ENCODE results near the gene DCAF10. TPM values are rescaled to one million over a fixed set of nuclear protein-coding genes. Genes with fewer than 3 reads are reported as not detected.
A peak's percentile ranks its signal among the peaks of the same experiment; 100 is the strongest.

Gene DCAF10
- total RNA-seq, 1 donor from 2014 or later = 18.5 TPM

DNA sequence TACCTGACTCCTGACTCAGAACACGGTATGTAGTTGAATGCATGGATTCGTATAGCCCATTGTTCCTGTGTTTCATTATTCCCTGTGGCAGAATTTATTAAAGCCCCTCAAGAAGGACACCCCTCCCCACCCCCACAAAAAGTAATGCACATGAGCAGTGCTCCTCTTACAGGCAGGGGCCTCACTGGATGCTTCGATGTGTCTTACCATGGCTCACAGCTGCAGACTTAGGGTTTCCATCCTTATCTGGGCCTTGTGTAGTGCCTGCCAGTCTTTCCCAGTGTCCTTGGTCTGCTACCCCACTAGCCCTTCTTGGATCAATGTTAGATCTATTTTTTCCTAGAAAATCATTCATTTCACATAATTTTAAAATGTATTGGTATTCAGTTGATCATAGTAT is 30.6 kb upstream of the DCAF10 start:
- intact Hi-C loops (cut with micrococcal nuclease) = no loop called here
- DNase-seq (ENCODE audit: low spot score) = no peak
- Mint-ChIP-seq H3K27me3 (ENCODE audit: insufficient read depth) (no peaks in the 10 kb centered on the region), H3K27ac (no peak overlapping the region), H3K4me3 (no peak overlapping the region), H3K9me3 (peaks cover 4% of the 10 kb centered on the region), H3K36me3 (ENCODE audit: low read depth) (peaks cover 41% of the 10 kb centered on the region), H3K4me1 (ENCODE audit: low read depth) (no peaks in the 10 kb centered on the region)

DNA sequence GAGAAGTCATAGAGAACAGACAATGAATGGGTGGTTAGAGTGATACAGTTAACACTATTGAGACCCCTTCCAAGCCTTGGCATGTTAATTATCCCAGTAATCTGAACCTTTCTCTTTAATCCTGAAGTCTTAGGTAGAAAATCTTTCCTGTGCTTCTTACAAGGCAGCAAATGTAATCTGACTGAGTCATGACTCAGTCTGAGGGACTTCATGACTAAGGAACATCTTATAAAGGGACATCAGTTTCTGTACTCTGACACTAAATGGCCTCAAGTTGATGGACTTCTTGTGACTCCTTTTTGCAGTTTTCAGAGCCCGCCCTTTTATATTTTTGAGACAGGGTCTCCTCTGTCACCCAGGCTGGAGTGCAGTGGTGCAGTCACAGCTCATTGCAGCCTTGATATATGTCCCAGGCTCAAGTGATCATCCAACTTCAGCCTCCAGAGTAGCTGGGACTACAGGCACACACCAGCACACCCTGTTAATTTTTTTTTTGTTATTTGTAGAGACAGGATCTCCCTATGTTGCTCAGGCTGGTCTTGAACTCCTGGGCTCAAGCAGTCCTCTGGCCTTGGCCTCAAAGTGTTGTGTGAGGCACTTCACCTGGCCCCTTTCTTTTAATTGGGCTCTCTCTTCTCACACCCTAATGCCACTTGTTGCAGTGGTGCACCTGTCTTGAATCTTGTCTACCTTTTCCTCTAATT is 25.2 kb upstream of the DCAF10 start:
- Mint-ChIP-seq H3K9me3 (no peaks in the 10 kb centered on the region), H3K27me3 (ENCODE audit: insufficient read depth) (no peaks in the 10 kb centered on the region), H3K36me3 (ENCODE audit: low read depth) (peaks cover 48% of the 10 kb centered on the region), H3K27ac (no peak overlapping the region), H3K4me1 (ENCODE audit: low read depth) (peaks cover 5% of the 10 kb centered on the region), H3K4me3 (no peak overlapping the region)
- intact Hi-C loops (cut with micrococcal nuclease) = no loop called here
- no peak for DNase-seq (ENCODE audit: low spot score)

DNA sequence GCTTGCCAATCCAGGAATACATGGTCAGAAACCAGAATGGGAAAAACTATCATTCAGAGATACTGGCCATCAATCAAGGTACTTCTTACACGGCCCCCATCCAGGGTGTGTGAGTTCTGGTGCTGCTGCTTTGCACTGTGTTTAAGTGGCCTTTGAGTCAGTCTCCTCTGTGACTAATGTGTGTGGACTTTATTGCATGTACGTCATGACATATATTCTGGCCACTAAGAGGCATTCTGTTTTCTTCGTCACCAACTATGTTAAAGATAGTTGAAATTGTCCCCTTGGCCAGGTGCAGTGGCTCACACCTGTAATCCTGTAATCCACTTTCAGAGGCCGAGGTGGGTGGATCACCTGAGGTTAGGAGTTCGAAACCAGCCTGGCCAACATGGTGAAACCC is 24.3 kb upstream of the DCAF10 start:
- Mint-ChIP-seq H3K4me1 (ENCODE audit: low read depth) (peaks cover 13% of the 10 kb centered on the region), H3K36me3 (ENCODE audit: low read depth) (peaks cover 57% of the 10 kb centered on the region), H3K4me3 (no peak overlapping the region), H3K9me3 (no peaks in the 10 kb centered on the region), H3K27me3 (ENCODE audit: insufficient read depth) (no peaks in the 10 kb centered on the region), H3K27ac (no peak overlapping the region)
- DNase-seq (ENCODE audit: low spot score) = no peak
- intact Hi-C loops (cut with micrococcal nuclease) = no loop called here

DNA sequence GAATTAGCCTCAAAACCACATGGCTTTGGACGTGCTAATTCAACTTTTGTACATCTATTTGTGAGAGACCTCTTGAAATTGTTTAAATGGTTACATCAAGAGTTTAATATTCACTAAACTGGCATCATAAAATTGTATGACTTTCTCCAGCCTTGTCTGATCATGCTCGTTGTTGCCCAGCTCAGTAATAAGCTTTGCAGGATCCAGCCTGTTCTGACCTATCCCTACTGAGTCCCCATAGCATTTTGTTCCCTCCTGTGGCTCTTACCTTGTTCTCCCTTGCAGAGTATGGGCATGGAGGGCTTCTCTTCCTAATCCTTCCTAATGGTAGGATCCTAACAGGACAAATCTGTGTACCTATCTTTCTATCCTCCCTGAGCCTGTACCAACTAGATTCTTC is 22.1 kb upstream of the DCAF10 start:
- no peaks in the 10 kb centered on the region for H3K9me3 Mint-ChIP-seq
- H3K4me1 Mint-ChIP-seq (ENCODE audit: low read depth) = peaks cover 33% of the 10 kb centered on the region
- H3K36me3 Mint-ChIP-seq (ENCODE audit: low read depth) = peaks cover 63% of the 10 kb centered on the region
- H3K4me3 Mint-ChIP-seq = no peak overlapping the region
- no peak for DNase-seq (ENCODE audit: low spot score)
- H3K27ac Mint-ChIP-seq = no peak overlapping the region
- no peaks in the 10 kb centered on the region for H3K27me3 Mint-ChIP-seq (ENCODE audit: insufficient read depth)
- intact Hi-C loops (cut with micrococcal nuclease) = no loop called here

DNA sequence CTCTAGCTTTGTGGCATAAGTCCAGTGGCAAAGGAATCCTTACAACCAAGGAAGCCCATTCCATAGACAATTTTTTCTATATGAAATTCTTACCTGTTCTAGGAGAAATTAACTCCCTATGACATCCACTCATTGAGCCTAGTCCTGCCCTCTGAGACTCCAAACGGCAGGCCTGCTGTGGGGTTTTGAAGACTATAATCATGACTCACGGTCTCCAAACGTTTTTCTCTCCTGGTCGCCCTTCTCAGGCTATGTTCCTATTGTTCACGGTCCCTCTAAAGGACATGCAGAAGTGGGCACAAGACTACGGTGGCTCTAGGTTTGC is 16.3 kb upstream of the DCAF10 start:
- Mint-ChIP-seq H3K27ac (peak overlapping the region; percentile 97), H3K4me1 (ENCODE audit: low read depth) (peaks cover 40% of the 10 kb centered on the region), H3K27me3 (ENCODE audit: insufficient read depth) (no peaks in the 10 kb centered on the region), H3K4me3 (peak overlapping the region; percentile 99), H3K9me3 (no peaks in the 10 kb centered on the region), H3K36me3 (ENCODE audit: low read depth) (peaks cover 36% of the 10 kb centered on the region)
- DNase-seq (ENCODE audit: low spot score) = no peak
- intact Hi-C loops (cut with micrococcal nuclease) = loop anchor here (10.0 kb wide), 1 partner anchor 299 kb away; the partner anchor contains the start of gene POLR1E

DNA sequence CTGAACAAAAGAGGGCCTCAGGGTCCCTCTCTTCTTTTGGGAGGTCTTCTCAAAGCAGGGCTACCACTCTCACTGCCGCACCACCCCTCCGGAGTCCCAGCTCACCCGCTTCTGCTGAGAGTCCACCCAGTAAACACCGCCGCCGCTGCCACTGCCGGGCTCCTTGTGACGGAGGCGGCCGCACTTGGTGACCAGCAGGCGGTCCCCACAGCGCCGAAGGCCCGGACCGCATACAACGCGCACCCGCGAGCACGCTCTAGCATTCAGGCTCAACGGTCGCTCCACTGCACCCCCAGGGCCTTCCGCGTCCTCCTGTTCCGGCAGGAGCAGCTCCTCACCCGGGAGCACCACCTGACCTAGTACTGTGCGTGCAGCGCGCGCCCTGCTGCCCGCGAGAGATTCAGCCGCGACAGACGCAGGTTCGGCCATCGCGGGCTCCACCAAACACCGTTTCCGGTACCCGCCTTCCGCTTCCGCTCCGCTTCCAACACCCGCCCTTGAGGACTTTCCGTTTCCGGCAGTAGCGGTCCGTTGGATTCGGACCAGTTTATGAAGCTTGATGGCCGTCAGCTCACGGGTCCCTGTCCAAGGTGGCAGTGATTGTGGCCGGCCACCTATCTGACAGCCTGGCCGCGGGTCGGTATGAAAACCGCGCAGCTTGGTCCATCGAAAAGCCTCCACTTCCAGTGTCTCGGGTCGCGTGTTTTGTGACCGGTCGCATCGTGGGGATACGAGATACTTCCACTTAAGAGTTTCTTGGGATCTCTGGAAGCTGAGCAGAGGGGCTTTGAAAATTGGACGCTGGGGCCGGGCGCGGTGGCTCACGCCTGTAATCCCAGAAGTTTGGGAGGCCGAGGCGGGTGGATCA is 15.7 kb upstream of the DCAF10 start, which contains the start of gene EXOSC3:
TSS of gene EXOSC3 (minus strand) at position 449 of the 868 bp plus-strand sequence. CDS start at position 429, 20 bp downstream.
- peak; percentile 85 for DNase-seq (ENCODE audit: low spot score)
- Mint-ChIP-seq H3K4me1 (ENCODE audit: low read depth) (peaks cover 40% of the 10 kb centered on the region), H3K27me3 (ENCODE audit: insufficient read depth) (no peaks in the 10 kb centered on the region), H3K27ac (peak within 1 kb of the TSS; percentile 97), H3K36me3 (ENCODE audit: low read depth) (peaks cover 32% of the 10 kb centered on the region), H3K9me3 (no peaks in the 10 kb centered on the region), H3K4me3 (peak within 1 kb of the TSS; percentile 99)
- intact Hi-C loops (cut with micrococcal nuclease) = loop anchor here (1.0 to 10.0 kb wide), 5 partner anchors 15 to 300 kb away; partner anchors contain the start of genes DCAF10, POLR1E, SLC25A51 and TOMM5

DNA sequence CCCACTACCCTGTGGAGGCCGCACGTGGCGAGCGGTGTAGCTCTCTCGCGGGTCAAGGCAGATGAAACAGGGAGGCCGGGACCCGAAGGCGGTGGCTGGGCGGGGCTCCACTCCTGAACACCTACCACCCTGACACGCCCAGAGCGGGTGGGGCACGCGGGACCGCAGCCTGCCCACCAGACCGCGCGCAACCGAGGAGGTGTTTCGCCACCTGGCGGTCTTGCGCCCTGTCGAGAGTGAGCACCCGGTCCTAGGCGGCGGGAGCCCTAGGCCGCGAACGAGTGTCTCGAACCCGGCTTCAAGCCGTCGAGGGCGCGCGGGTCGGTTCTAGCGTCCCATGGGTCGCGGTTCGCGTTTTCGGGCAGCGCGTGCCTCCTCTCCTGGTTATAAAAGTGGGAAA is 13.5 kb upstream of the DCAF10 start:
- no peaks in the 10 kb centered on the region for H3K27me3 Mint-ChIP-seq (ENCODE audit: insufficient read depth)
- no peak for DNase-seq (ENCODE audit: low spot score)
- H3K27ac Mint-ChIP-seq = no peak overlapping the region
- intact Hi-C loops (cut with micrococcal nuclease) = loop anchor here (10.0 kb wide), 1 partner anchor 302 kb away; the partner anchor contains the start of gene POLR1E
- no peaks in the 10 kb centered on the region for H3K9me3 Mint-ChIP-seq
- no peak overlapping the region for H3K4me3 Mint-ChIP-seq
- H3K4me1 Mint-ChIP-seq (ENCODE audit: low read depth) = peaks cover 29% of the 10 kb centered on the region
- H3K36me3 Mint-ChIP-seq (ENCODE audit: low read depth) = peaks cover 14% of the 10 kb centered on the region

DNA sequence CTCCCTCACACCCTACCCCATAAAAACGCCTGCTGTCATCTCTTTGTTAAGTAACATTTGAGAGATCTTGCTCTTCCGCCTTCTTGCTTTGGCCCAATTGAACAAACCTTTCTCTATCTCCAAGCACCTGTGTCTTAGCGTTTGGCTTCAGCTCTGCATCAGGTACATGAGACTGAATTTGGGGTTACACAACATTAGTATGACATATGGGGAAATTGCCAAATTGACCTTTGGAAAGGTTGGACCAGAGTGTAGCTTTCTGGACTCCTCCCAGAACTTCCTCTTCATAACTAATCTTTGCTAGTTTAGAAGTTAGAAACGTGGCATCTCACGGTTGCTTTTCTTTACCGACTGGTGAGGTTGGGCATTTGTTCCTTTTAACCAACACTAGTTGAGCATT is 12.3 kb upstream of the DCAF10 start:
- no peaks in the 10 kb centered on the region for H3K27me3 Mint-ChIP-seq (ENCODE audit: insufficient read depth)
- H3K4me1 Mint-ChIP-seq (ENCODE audit: low read depth) = peaks cover 16% of the 10 kb centered on the region
- intact Hi-C loops (cut with micrococcal nuclease) = loop anchor here (10.0 kb wide), 1 partner anchor 304 kb away; the partner anchor contains the start of gene POLR1E
- H3K36me3 Mint-ChIP-seq (ENCODE audit: low read depth) = peaks cover 7% of the 10 kb centered on the region
- H3K4me3 Mint-ChIP-seq = peak overlapping the region; percentile 38
- H3K9me3 Mint-ChIP-seq = no peaks in the 10 kb centered on the region
- DNase-seq (ENCODE audit: low spot score) = no peak
- H3K27ac Mint-ChIP-seq = no peak overlapping the region

DNA sequence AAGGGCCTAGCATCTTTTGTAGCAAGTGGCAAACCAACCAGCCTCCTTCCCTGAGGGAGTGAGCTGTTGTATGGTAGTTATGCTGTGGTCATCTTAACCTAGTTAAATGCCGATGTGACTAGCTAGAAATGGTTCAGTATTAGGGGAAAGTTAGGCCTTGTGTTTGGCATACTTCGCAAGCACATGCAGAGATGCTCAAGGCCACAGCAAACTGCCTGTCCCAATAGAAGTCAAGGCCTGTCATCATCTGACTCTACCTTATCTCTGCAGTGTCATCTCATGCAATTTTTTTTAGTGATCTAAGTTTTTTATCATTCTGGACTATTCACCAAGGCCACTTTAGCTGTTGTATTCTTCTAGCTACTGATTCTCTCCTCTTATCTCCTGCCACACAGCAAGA is 10.5 kb upstream of the DCAF10 start:
- Mint-ChIP-seq H3K36me3 (ENCODE audit: low read depth) (peaks cover 4% of the 10 kb centered on the region), H3K27ac (no peak overlapping the region), H3K9me3 (no peaks in the 10 kb centered on the region), H3K27me3 (ENCODE audit: insufficient read depth) (peaks cover under 1% of the 10 kb centered on the region), H3K4me1 (ENCODE audit: low read depth) (peaks cover 11% of the 10 kb centered on the region), H3K4me3 (no peak overlapping the region)
- DNase-seq (ENCODE audit: low spot score) = no peak
- intact Hi-C loops (cut with micrococcal nuclease) = no loop called here

DNA sequence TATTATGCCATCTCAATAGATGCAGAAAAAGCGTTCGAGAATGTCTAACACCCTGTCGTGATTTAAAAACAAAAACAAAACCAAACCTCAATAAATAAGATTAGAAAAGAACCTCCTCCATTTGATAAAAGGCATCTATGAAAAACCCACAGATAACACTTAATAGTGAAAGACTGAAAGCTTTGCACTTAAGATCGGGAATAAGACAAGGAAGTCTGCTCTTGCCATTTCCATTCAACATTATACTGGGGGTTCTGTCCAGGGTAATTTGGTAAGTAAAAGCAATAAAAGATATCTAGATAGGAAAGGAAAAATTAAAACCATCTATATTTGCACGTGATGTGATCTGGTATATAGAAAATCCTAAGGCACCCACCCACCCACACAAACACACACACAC is 8.5 kb upstream of the DCAF10 start:
- no peak for DNase-seq (ENCODE audit: low spot score)
- Mint-ChIP-seq H3K27ac (no peak overlapping the region), H3K36me3 (ENCODE audit: low read depth) (peaks cover 4% of the 10 kb centered on the region), H3K4me1 (ENCODE audit: low read depth) (peaks cover 6% of the 10 kb centered on the region), H3K9me3 (no peaks in the 10 kb centered on the region), H3K27me3 (ENCODE audit: insufficient read depth) (peaks cover 4% of the 10 kb centered on the region), H3K4me3 (no peak overlapping the region)
- intact Hi-C loops (cut with micrococcal nuclease) = no loop called here

DNA sequence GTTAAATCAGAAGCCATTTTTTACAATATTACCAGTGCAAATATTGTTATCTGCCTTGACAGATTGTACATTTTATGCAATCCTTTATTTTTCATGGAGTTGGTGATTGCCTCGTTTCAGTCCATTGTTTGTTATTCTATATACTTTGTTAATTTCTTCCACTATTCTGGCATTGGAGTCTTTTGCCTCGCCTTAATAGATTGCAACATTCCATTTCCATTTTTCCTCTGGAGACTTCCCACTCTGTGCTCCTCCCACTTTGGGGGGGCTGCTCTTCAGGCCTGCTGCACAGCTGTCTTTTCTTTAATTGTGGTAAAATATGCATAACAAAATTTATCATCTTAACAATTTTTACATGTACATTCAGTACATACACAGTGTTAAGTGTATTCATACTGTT is 4.4 kb upstream of the DCAF10 start:
- Mint-ChIP-seq H3K9me3 (no peaks in the 10 kb centered on the region), H3K4me1 (ENCODE audit: low read depth) (peaks cover 22% of the 10 kb centered on the region), H3K27me3 (ENCODE audit: insufficient read depth) (peaks cover 4% of the 10 kb centered on the region), H3K36me3 (ENCODE audit: low read depth) (peaks cover 9% of the 10 kb centered on the region), H3K27ac (no peak overlapping the region), H3K4me3 (no peak overlapping the region)
- intact Hi-C loops (cut with micrococcal nuclease) = no loop called here
- DNase-seq (ENCODE audit: low spot score) = no peak

DNA sequence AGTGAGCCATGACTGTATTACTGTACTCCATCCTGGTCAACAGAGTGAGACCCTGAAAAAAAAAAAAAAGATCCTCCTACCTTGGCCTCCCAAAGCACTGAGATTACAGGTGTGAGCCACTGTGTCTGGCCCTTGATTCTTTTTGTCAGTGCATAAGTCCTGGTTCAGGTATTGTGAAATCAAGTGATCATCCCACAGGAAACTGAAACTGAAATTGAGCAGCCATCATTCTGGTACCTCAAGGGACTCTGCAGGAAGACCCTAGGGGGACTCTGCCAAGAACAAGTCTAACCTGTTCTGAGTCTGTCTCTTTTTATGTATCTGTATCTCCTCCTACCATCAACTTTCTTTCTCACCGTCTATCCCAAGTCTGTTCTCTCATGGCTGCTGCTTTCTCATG is 1.9 kb upstream of the DCAF10 start:
- Mint-ChIP-seq H3K27me3 (ENCODE audit: insufficient read depth) (peaks cover 4% of the 10 kb centered on the region), H3K4me1 (ENCODE audit: low read depth) (peaks cover 35% of the 10 kb centered on the region), H3K9me3 (no peaks in the 10 kb centered on the region), H3K4me3 (peak overlapping the region; percentile 90), H3K27ac (peak overlapping the region; percentile 4), H3K36me3 (ENCODE audit: low read depth) (peaks cover 10% of the 10 kb centered on the region)
- no peak for DNase-seq (ENCODE audit: low spot score)
- intact Hi-C loops (cut with micrococcal nuclease) = no loop called here

DNA sequence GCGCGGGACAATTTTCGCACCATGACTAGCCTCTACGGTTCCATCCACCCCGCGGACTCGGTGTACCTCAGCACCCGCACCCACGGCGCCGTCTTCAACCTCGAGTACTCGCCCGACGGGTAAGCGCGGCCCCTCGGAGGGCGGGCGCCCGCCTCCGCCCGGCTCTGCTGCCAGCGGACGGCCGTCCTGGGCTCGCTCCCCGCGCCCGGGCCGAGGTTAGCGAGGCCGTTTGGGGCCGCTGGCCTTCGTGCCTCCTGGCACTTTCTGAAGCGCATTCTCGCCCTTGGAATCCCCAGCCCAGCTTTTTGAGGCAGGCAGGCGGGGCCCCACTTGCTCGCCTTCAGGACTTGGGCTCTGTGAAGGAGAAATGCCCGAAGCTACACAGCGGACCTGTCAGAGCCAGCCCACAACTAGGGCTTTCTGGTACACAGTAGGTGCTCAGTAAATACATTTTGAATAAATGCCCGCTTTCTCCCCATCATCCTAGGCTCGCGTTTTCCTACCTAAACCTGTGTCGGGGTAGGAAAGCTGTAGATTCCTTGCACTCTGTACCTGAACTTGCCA is 772 bp downstream of the DCAF10 start:
- Mint-ChIP-seq H3K9me3 (no peaks in the 10 kb centered on the region), H3K4me1 (ENCODE audit: low read depth) (peaks cover 42% of the 10 kb centered on the region), H3K27me3 (ENCODE audit: insufficient read depth) (no peaks in the 10 kb centered on the region), H3K36me3 (ENCODE audit: low read depth) (peaks cover 15% of the 10 kb centered on the region), H3K4me3 (peak overlapping the region; percentile 90), H3K27ac (peak overlapping the region; percentile 80)
- no peak for DNase-seq (ENCODE audit: low spot score)
- intact Hi-C loops (cut with micrococcal nuclease) = loop anchor here (5.0 kb wide), 1 partner anchor 314 kb away; the partner anchor contains the start of gene POLR1E

All from activated T-helper 1 cell treated with anti-CD3 and anti-CD28 coated beads, Interleukin-12 subunit alpha, Interleukin-12 subunit beta, Interleukin-2, Interleukin-4 antibody, amounts not matched to agents 30 ng/mL and 10 ng/mL and 1 ng/mL, durations not matched to agents 14 hours and 24 hours and 36 hours (primary cell).